SU-DHL-6 (cell line): ENCODE results near the gene PBRM1.

Experiments
- EZH2phosphoT487 ChIP-seq: fragments of 200-600 bp; sonication (generic), shearing (Covaris generic); conservative IDR thresholded peaks from 2 replicates; pipeline ENCODE4 v1.6.1; 2018; ENCODE audit warnings: mild to moderate bottlenecking, antibody characterized with exemption, low read length, moderate library complexity, mixed read lengths
- TF ChIP-seq, protein P1 (sequence below): fragments of 200-600 bp; sonication (generic); IDR thresholded peaks from one replicate; pipeline ENCODE4 v1.5.1; 2017; ENCODE audit warnings: antibody characterized with exemption, mild to moderate bottlenecking, low read length, moderate library complexity; ENCODE audit not compliant: insufficient read depth, poor library complexity, severe bottlenecking

DNA sequence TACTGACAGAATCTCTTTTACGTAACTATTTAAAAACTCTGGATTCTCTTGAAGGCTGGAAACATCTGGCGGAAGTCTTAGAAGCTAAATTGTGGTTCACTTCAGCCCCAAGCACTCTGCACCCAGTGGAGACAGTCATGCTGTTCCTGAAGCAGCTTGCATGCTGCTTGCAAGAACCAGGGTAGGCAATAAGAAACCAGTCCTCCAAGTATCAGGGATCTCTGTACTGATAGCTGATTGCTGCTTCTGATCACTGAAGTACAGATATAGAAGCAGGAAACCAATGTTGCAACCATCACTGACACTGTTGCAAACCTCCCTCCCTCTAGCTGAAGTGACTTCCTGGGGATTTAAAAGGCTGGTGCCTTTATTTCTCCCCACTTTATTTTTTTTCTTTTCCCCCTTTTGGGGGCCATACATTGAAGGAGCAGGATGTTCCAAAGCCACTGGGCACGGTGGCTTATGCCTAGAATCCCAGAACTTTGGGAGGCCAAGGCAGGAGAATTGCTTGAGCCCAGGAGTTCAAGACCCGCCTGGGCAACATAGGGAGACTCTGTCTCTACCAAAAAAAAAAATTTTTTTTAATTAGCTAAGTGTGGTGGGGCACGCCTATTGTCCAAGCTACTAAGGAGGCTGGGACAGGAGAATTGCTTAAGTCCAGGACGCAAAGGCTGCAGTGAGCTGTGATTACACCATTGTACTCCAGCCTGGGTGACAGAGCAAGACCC is 35.5 kb upstream of the PBRM1 start:
- TF ChIP-seq, protein P1, sequence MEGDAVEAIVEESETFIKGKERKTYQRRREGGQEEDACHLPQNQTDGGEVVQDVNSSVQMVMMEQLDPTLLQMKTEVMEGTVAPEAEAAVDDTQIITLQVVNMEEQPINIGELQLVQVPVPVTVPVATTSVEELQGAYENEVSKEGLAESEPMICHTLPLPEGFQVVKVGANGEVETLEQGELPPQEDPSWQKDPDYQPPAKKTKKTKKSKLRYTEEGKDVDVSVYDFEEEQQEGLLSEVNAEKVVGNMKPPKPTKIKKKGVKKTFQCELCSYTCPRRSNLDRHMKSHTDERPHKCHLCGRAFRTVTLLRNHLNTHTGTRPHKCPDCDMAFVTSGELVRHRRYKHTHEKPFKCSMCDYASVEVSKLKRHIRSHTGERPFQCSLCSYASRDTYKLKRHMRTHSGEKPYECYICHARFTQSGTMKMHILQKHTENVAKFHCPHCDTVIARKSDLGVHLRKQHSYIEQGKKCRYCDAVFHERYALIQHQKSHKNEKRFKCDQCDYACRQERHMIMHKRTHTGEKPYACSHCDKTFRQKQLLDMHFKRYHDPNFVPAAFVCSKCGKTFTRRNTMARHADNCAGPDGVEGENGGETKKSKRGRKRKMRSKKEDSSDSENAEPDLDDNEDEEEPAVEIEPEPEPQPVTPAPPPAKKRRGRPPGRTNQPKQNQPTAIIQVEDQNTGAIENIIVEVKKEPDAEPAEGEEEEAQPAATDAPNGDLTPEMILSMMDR, result no peak
- TF ChIP-seq EZH2phosphoT487, result no peak
